SK-N-SH (cell line): ENCODE results near the gene EPHA6. TPM values are rescaled to one million over a fixed set of nuclear protein-coding genes. Genes with fewer than 3 reads are reported as not detected.

Source experiments
- CTCF ChIA-PET: fragments of 300-600, 350-600 bp; formaldehyde crosslinking; extraction: SDS; loops from one replicate; lab custom pipeline; 2021; lab: Yijun Ruan, JAX
- POLR2A ChIA-PET: fragments of 350-600 bp; sonication (Branson Sonifier 250); formaldehyde crosslinking; extraction: SDS; loops from one replicate; lab custom pipeline; 2020; ENCODE audit warnings: antibody characterized with exemption, inconsistent platforms; lab: Yijun Ruan, JAX
- DNase-seq: peaks from one replicate; pipeline ENCODE4 v3.0.0; 2012
- H2AFZ ChIP-seq: fragments of 200-600 bp; sonication (generic); 2 replicates; pipeline ENCODE4 v1.8.1; 2016; ENCODE audit warnings: antibody characterized with exemption, mild to moderate bottlenecking, low read depth
- H3F3A ChIP-seq: fragments of 200-600 bp; sonication (generic); replicated peaks from 2 replicates; pipeline ENCODE3; 2016; ENCODE audit warnings: antibody characterized with exemption, mild to moderate bottlenecking; ENCODE audit not compliant: insufficient read depth
- H3K27ac ChIP-seq, 2 experiments: fragments of 200-500 bp in 1 of 2; fragments of 200-600 bp in 1 of 2; sonication (Bioruptor generic) in 1 of 2; sonication (generic), shearing (Covaris generic) in 1 of 2; 2 replicates each; pipeline versions ENCODE4 v1.5.1 to v1.6.1; 2014 to 2016; ENCODE audit warnings: low read depth in 2 of 2, inconsistent platforms in 1 of 2, low read length in 1 of 2, mild to moderate bottlenecking in 1 of 2, mixed read lengths in 1 of 2
- H3K27me3 ChIP-seq: fragments of 200-600 bp; sonication (generic), shearing (Covaris generic); 2 replicates; pipeline ENCODE4 v1.6.1; 2016; ENCODE audit warnings: mixed run types; ENCODE audit not compliant: insufficient read depth
- H3K36me3 ChIP-seq, 2 experiments: fragments of 200-500 bp in 1 of 2; fragments of 200-600 bp in 1 of 2; sonication (Bioruptor generic) in 1 of 2; sonication (generic) in 1 of 2; replicated peaks in 1 of 2; 2 replicates each; pipeline versions ENCODE3 to v1.5.1; 2014 to 2016; ENCODE audit warnings: low read length in 1 of 2, mild to moderate bottlenecking in 1 of 2; ENCODE audit not compliant: insufficient read depth in 2 of 2, control insufficient read depth in 1 of 2
- H3K4me1 ChIP-seq, 2 experiments: fragments of 200-500 bp in 1 of 2; fragments of 200-600 bp in 1 of 2; sonication (Bioruptor generic) in 1 of 2; sonication (generic), shearing (Covaris generic) in 1 of 2; 2 replicates each; pipeline versions ENCODE4 v1.5.1 to v1.6.1; 2014 to 2016; ENCODE audit warnings: low read depth in 1 of 2, low read length in 1 of 2, mixed run types in 1 of 2; ENCODE audit not compliant: insufficient read depth in 2 of 2, control insufficient read depth in 1 of 2
- H3K4me2 ChIP-seq: fragments of 200-600 bp; sonication (generic), shearing (Covaris generic); 2 replicates; pipeline ENCODE4 v1.6.1; 2017; ENCODE audit warnings: mixed run types
- H3K4me3 ChIP-seq, 2 experiments: fragments of 200-500 bp in 1 of 2; fragments of 200-600 bp in 1 of 2; sonication (Bioruptor generic) in 1 of 2; sonication (generic), shearing (Covaris generic) in 1 of 2; 2 replicates each; pipeline versions ENCODE4 v1.5.1 to v1.8.1; 2014 to 2016; ENCODE audit warnings: low read depth in 2 of 2, inconsistent platforms in 1 of 2, low read length in 1 of 2, mild to moderate bottlenecking in 1 of 2, mixed read lengths in 1 of 2, moderate library complexity in 1 of 2
- H3K79me2 ChIP-seq: fragments of 200-600 bp; sonication (generic); 2 replicates; pipeline ENCODE4 v1.8.1; 2017; ENCODE audit warnings: mild to moderate bottlenecking; ENCODE audit not compliant: insufficient read depth
- H3K9ac ChIP-seq: fragments of 200-600 bp; sonication (generic); 2 replicates; pipeline ENCODE4 v1.6.1; 2017; ENCODE audit warnings: mixed run types
- H3K9me2 ChIP-seq: fragments of 200-600 bp; sonication (generic); 2 replicates; pipeline ENCODE4 v1.6.1; 2017; ENCODE audit warnings: mixed run types
- H3K9me3 ChIP-seq: fragments of 200-600 bp; sonication (generic); 2 replicates; pipeline ENCODE4 v1.6.1; 2017; ENCODE audit warnings: mixed run types, mild to moderate bottlenecking, moderate library complexity
- H4K20me1 ChIP-seq: fragments of 200-600 bp; sonication (generic); 2 replicates; pipeline ENCODE4 v1.6.1; 2017; ENCODE audit warnings: mild to moderate bottlenecking, mixed run types; ENCODE audit not compliant: insufficient read depth
- CHD2 ChIP-seq: fragments of 150-350 bp; IDR thresholded peaks from 2 replicates; pipeline ENCODE4 v1.6.1; 2018; ENCODE audit warnings: low read length; ENCODE audit not compliant: partially characterized antibody
- ELF1 ChIP-seq: IDR thresholded peaks from 2 replicates; pipeline ENCODE4 v1.4.0; 2012
- FOSL2 ChIP-seq: IDR thresholded peaks from 2 replicates; pipeline ENCODE4 v1.4.0; 2012; ENCODE audit warnings: low read depth, mild to moderate bottlenecking, moderate library complexity, borderline replicate concordance
- FOXM1 ChIP-seq: IDR thresholded peaks from 2 replicates; pipeline ENCODE4 v1.4.0; 2012; ENCODE audit warnings: low read depth, mild to moderate bottlenecking
- GABPA ChIP-seq: IDR thresholded peaks from 2 replicates; pipeline ENCODE4 v1.4.0; 2012; ENCODE audit warnings: low read depth, mild to moderate bottlenecking
- JUND ChIP-seq: IDR thresholded peaks from 2 replicates; pipeline ENCODE4 v1.4.0; 2012
- MAX ChIP-seq: IDR thresholded peaks from 2 replicates; pipeline ENCODE4 v1.4.0; 2012; ENCODE audit warnings: low read depth
- MEF2A ChIP-seq: IDR thresholded peaks from 2 replicates; pipeline ENCODE4 v1.4.0; 2012; ENCODE audit warnings: low read depth, borderline replicate concordance
- MXI1 ChIP-seq: IDR thresholded peaks from 2 replicates; pipeline ENCODE4 v1.6.1; 2012; ENCODE audit warnings: mild to moderate bottlenecking, low read depth, low read length, improper control_type of control experiment
- NFIC ChIP-seq: IDR thresholded peaks from 2 replicates; pipeline ENCODE4 v1.4.0; 2012; ENCODE audit warnings: borderline replicate concordance
- NRF1 ChIP-seq: IDR thresholded peaks from 2 replicates; pipeline ENCODE4 v1.6.1; 2012; ENCODE audit warnings: low read depth, mild to moderate bottlenecking, low read length
- RAD21 ChIP-seq: IDR thresholded peaks from 2 replicates; pipeline ENCODE4 v1.6.1; 2012; ENCODE audit warnings: mild to moderate bottlenecking, low read length
- RCOR1 ChIP-seq: fragments of 150-350 bp; IDR thresholded peaks from 2 replicates; pipeline ENCODE4 v1.6.1; 2017; ENCODE audit warnings: antibody characterized with exemption, low read length
- RFX5 ChIP-seq: IDR thresholded peaks from 2 replicates; pipeline ENCODE4 v1.6.1; 2012; ENCODE audit warnings: mild to moderate bottlenecking, improper control_type of control experiment, low read length
- RXRA ChIP-seq: IDR thresholded peaks from 2 replicates; pipeline ENCODE4 v1.4.0; 2012; ENCODE audit warnings: low read depth, mild to moderate bottlenecking, borderline replicate concordance
- TAF1 ChIP-seq: IDR thresholded peaks from 2 replicates; pipeline ENCODE4 v1.6.1; 2012; ENCODE audit warnings: low read depth, mild to moderate bottlenecking, low read length, moderate library complexity, borderline replicate concordance
- TCF12 ChIP-seq: IDR thresholded peaks from 2 replicates; pipeline ENCODE4 v1.4.0; 2012
- TEAD4 ChIP-seq: IDR thresholded peaks from 2 replicates; pipeline ENCODE4 v1.4.0; 2012; ENCODE audit warnings: mild to moderate bottlenecking, borderline replicate concordance; ENCODE audit not compliant: insufficient read depth
- USF1 ChIP-seq: IDR thresholded peaks from 2 replicates; pipeline ENCODE4 v1.4.0; 2012; ENCODE audit warnings: low read depth, borderline replicate concordance
- YY1 ChIP-seq: IDR thresholded peaks from 2 replicates; pipeline ENCODE4 v1.4.0; 2012; ENCODE audit warnings: low read depth, mild to moderate bottlenecking
- ZBTB33 ChIP-seq: IDR thresholded peaks from 2 replicates; pipeline ENCODE4 v1.4.0; 2012; ENCODE audit warnings: low read depth, borderline replicate concordance
- WGBS: methylation state at CpG from one replicate; pipeline ENCODE4 v1.1.6; 2017; ENCODE audit warnings: low lambda C conversion rate; 5-methylcytosine and 5-hydroxymethylcytosine counted together
- polyA plus RNA-seq, 3 experiments: library from polyadenylated mRNA; depleted of rRNA; stranded (reverse); fragments of >200 nt; gene quantifications; 2 replicates each; pipeline ENCODE4 v1.2.3, GENCODE V29; 2012
- TF ChIP-seq, protein P1 (sequence below): IDR thresholded peaks from 2 replicates; pipeline ENCODE4 v1.6.1; 2012; ENCODE audit warnings: mild to moderate bottlenecking, low read depth, low read length, moderate library complexity
- TF ChIP-seq, protein P2 (sequence below): IDR thresholded peaks from 2 replicates; pipeline ENCODE4; 2012

EPHA6 gene
- polyA plus RNA-seq, 1 of the 3 experiments (the other 2 are of a cell fraction): not detected

DNA sequence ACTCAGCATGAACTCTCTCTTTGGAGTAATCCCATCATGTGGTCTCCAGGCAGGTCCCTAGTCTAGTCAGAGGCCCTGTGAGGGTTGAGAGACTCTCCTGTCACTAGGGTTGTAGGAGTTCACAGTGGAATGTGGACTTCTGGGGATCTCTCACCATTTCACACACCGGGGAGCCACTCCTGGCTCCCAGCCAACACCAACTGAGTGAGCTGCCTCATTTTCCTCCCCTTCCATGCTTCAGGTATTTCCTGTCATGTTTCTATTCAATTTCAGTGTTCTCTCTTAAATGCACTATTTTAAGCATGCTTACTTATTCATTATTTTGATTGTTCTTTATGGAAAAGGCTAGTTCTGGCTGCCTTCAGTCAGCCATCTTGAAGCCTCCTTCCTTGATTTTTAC is 482.6 kb downstream of the EPHA6 start:
- WGBS: 7% methylated on average over 1 of the region's 1 CpG
- ChIA-PET CTCF (no interaction called here), POLR2A (no interaction called here)
- Histone ChIP-seq H2AFZ (no peak overlapping the region), H3K4me2 (no peak overlapping the region), H3F3A (no peaks in the 10 kb centered on the region), H3K4me3 (no peak overlapping the region), H3K9me3 (no peaks in the 10 kb centered on the region), H3K79me2 (no peaks in the 10 kb centered on the region), H3K4me1 (no peaks in the 10 kb centered on the region), H3K36me3 (no peaks in the 10 kb centered on the region), H3K27me3 (no peaks in the 10 kb centered on the region), H3K9me2 (no peaks in the 10 kb centered on the region), H3K9ac (no peak overlapping the region)
- TF ChIP-seq MAX (no peak), JUND (no peak), NFIC (no peak), TEAD4 (no peak), GABPA (no peak), CHD2 (no peak), RCOR1 (no peak), MXI1 (no peak), RAD21 (no peak), USF1 (no peak), FOXM1 (no peak), NRF1 (no peak), MEF2A (no peak), TAF1 (no peak)
- TF ChIP-seq, protein P1, sequence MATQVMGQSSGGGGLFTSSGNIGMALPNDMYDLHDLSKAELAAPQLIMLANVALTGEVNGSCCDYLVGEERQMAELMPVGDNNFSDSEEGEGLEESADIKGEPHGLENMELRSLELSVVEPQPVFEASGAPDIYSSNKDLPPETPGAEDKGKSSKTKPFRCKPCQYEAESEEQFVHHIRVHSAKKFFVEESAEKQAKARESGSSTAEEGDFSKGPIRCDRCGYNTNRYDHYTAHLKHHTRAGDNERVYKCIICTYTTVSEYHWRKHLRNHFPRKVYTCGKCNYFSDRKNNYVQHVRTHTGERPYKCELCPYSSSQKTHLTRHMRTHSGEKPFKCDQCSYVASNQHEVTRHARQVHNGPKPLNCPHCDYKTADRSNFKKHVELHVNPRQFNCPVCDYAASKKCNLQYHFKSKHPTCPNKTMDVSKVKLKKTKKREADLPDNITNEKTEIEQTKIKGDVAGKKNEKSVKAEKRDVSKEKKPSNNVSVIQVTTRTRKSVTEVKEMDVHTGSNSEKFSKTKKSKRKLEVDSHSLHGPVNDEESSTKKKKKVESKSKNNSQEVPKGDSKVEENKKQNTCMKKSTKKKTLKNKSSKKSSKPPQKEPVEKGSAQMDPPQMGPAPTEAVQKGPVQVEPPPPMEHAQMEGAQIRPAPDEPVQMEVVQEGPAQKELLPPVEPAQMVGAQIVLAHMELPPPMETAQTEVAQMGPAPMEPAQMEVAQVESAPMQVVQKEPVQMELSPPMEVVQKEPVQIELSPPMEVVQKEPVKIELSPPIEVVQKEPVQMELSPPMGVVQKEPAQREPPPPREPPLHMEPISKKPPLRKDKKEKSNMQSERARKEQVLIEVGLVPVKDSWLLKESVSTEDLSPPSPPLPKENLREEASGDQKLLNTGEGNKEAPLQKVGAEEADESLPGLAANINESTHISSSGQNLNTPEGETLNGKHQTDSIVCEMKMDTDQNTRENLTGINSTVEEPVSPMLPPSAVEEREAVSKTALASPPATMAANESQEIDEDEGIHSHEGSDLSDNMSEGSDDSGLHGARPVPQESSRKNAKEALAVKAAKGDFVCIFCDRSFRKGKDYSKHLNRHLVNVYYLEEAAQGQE: no peak
- TF ChIP-seq, all 33 proteins: peak for 0
- no peak for DNase-seq
- Histone ChIP-seq H4K20me1 (no peaks in the 10 kb centered on the region), H3K27ac (no peak overlapping the region)

- CTCF ChIA-PET: interaction anchor here (1.0 kb wide), 1 partner anchor 112 kb away, joined by 3 read pairs; no protein-coding TSS in a partner anchor
- no peak overlapping the region for H3K4me3 ChIP-seq
- POLR2A ChIA-PET: no interaction called here
- H4K20me1 ChIP-seq: no peaks in the 10 kb centered on the region
- H3K36me3 ChIP-seq: no peaks in the 10 kb centered on the region
- no peaks in the 10 kb centered on the region for H3K9me3 ChIP-seq
- no peaks in the 10 kb centered on the region for H3K9me2 ChIP-seq
- H3K79me2 ChIP-seq: no peaks in the 10 kb centered on the region
- H3K4me2 ChIP-seq: no peak overlapping the region
- no peak for DNase-seq
- H2AFZ ChIP-seq: no peak overlapping the region
- no peak overlapping the region for H3K9ac ChIP-seq
- H3K27ac ChIP-seq: no peak overlapping the region
- H3K4me1 ChIP-seq: no peaks in the 10 kb centered on the region
- no peaks in the 10 kb centered on the region for H3K27me3 ChIP-seq
- H3F3A ChIP-seq: no peaks in the 10 kb centered on the region
- no peak for TF ChIP-seq RFX5
- no peak for TF ChIP-seq TEAD4
- TF ChIP-seq USF1: no peak
- TF ChIP-seq TCF12: no peak
- TF ChIP-seq YY1: no peak
- no peak for TF ChIP-seq RXRA
- TF ChIP-seq FOSL2: no peak
- TF ChIP-seq, protein P2, sequence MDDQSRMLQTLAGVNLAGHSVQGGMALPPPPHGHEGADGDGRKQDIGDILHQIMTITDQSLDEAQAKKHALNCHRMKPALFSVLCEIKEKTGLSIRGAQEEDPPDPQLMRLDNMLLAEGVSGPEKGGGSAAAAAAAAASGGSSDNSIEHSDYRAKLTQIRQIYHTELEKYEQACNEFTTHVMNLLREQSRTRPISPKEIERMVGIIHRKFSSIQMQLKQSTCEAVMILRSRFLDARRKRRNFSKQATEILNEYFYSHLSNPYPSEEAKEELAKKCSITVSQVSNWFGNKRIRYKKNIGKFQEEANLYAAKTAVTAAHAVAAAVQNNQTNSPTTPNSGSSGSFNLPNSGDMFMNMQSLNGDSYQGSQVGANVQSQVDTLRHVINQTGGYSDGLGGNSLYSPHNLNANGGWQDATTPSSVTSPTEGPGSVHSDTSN: no peak
- TF ChIP-seq JUND: no peak
- TF ChIP-seq ELF1: no peak
- no peak for TF ChIP-seq ZBTB33
These were observed 486.7 kb downstream of the EPHA6 start for GRCh38 chr3:97301114-97301513.
